OCI-LY7 (cell line): ENCODE measurements around the gene RFT1. TPM values are rescaled to one million over a fixed set of nuclear protein-coding genes. Genes with fewer than 3 reads are reported as not detected.

Source experiments
- BruUV-seq: library from RNA; stranded (reverse); fragments of 400-500 nt; replicated peaks from 2 replicates; lab custom pipeline; 2021; lab: Mats Ljungman, UMichigan
- CTCF ChIA-PET: fragments of 300-600 bp; sonication (Branson Sonifier 250); formaldehyde crosslinking; loops from one replicate; lab custom pipeline; 2022; ENCODE audit warnings: antibody characterized with exemption; ENCODE audit not compliant: unreplicated experiment; lab: Charles Lee
- POLR2A ChIA-PET: fragments of 300-600 bp; sonication (Branson Sonifier 250); formaldehyde crosslinking; loops from one replicate; lab custom pipeline; 2022; ENCODE audit warnings: antibody characterized with exemption; lab: Charles Lee
- DNase-seq: peaks from one replicate; pipeline ENCODE4 v3.0.0-alpha.2; 2015; ENCODE audit warnings: low spot score
- H2AFZ ChIP-seq: fragments of 200-600 bp; sonication (generic), shearing (Covaris generic); 2 replicates; pipeline ENCODE4 v1.6.1; 2014; ENCODE audit warnings: mild to moderate bottlenecking, antibody characterized with exemption, low read length, moderate library complexity
- H3K27ac ChIP-seq: fragments of 200-600 bp; sonication (generic); 2 replicates; pipeline ENCODE4 v1.5.1; 2014; ENCODE audit warnings: mixed run types, low read depth, mild to moderate bottlenecking, moderate library complexity, low read length, inconsistent platforms; ENCODE audit not compliant: poor library complexity, severe bottlenecking
- H3K36me3 ChIP-seq: fragments of 200-600 bp; sonication (generic); 2 replicates; pipeline ENCODE4 v1.6.1; 2014; ENCODE audit warnings: mild to moderate bottlenecking, antibody characterized with exemption, low read length, moderate library complexity, mixed read lengths; ENCODE audit not compliant: insufficient read depth
- H3K4me1 ChIP-seq: fragments of 200-600 bp; sonication (generic); 2 replicates; pipeline ENCODE4 v1.5.1; 2014; ENCODE audit warnings: mild to moderate bottlenecking, low read length; ENCODE audit not compliant: insufficient read depth, poor library complexity, severe bottlenecking
- H3K4me2 ChIP-seq: fragments of 200-600 bp; sonication (generic); 2 replicates; pipeline ENCODE4 v1.6.1; 2014; ENCODE audit warnings: mild to moderate bottlenecking, low read length
- H3K4me3 ChIP-seq: fragments of 200-600 bp; sonication (generic); 2 replicates; pipeline ENCODE4 v1.5.1; 2014; ENCODE audit warnings: mild to moderate bottlenecking, low read depth, low read length; ENCODE audit not compliant: poor library complexity, severe bottlenecking
- H3K79me2 ChIP-seq: fragments of 200-600 bp; sonication (generic); 2 replicates; pipeline ENCODE4 v1.6.1; 2016; ENCODE audit warnings: low read depth, mild to moderate bottlenecking, low read length, moderate library complexity, mixed read lengths; ENCODE audit not compliant: insufficient read depth
- H3K9me2 ChIP-seq: fragments of 200-600 bp; sonication (generic); 2 replicates; pipeline ENCODE4 v1.6.1; 2016; ENCODE audit warnings: mild to moderate bottlenecking, low read length, mixed read lengths; ENCODE audit not compliant: insufficient read depth
- H3K9me3 ChIP-seq: fragments of 200-600 bp; sonication (generic); 2 replicates; pipeline ENCODE4 v1.6.1; 2014; ENCODE audit warnings: mild to moderate bottlenecking, mixed run types, low read length, mixed read lengths
- H4K20me1 ChIP-seq: fragments of 200-600 bp; sonication (generic); 2 replicates; pipeline ENCODE4 v1.6.1; 2014; ENCODE audit warnings: mild to moderate bottlenecking, antibody characterized with exemption, low read length, moderate library complexity, mixed read lengths; ENCODE audit not compliant: insufficient read depth
- EZH2phosphoT487 ChIP-seq: fragments of 200-600 bp; sonication (generic); IDR thresholded peaks from 2 replicates; pipeline ENCODE4 v1.6.1; 2018; ENCODE audit warnings: low read depth, borderline replicate concordance, mild to moderate bottlenecking, mixed run types, antibody characterized with exemption, low read length, moderate library complexity, mixed read lengths
- intact Hi-C: fragments of 100-400 bp; cut with micrococcal nuclease; formaldehyde crosslinking; loops from one replicate; pipeline ENCODE4 v1.10.0; 2022; ENCODE audit not compliant: unreplicated experiment
- total RNA-seq, 2 experiments: library from RNA; depleted of rRNA in 1 of 2; stranded (reverse); fragments of >200 nt in 1 of 2; shearing (Covaris generic) in 1 of 2; gene quantifications; 2 replicates each; pipeline ENCODE4 v1.2.3, GENCODE V29; 2014 to 2022
- TF ChIP-seq, protein P1 (sequence below): fragments of 200-600 bp; sonication (generic); conservative IDR thresholded peaks from 2 replicates; pipeline ENCODE4 v1.5.1; 2014; ENCODE audit warnings: mild to moderate bottlenecking, antibody characterized with exemption, low read length, moderate library complexity, mixed read lengths

RFT1 gene
- total RNA-seq, 2 experiments from 2014 or later = 9.9 to 34.7 TPM

GRCh38 chr3:53145713-53146080 lies 15.5 kb upstream of the RFT1 start:
- BruUV-seq = no TSS peak
- Histone ChIP-seq H3K4me1 (peaks cover 8% of the 10 kb centered on the region), H3K36me3 (no peaks in the 10 kb centered on the region), H3K4me3 (no peak overlapping the region), H3K79me2 (no peaks in the 10 kb centered on the region), H3K9me2 (no peaks in the 10 kb centered on the region), H3K9me3 (no peaks in the 10 kb centered on the region), H3K27ac (no peak overlapping the region), H3K4me2 (no peak overlapping the region), H2AFZ (no peak overlapping the region), H4K20me1 (no peaks in the 10 kb centered on the region)
- intact Hi-C loops = no loop called here
- TF ChIP-seq EZH2phosphoT487 = no peak
- TF ChIP-seq, protein P1, sequence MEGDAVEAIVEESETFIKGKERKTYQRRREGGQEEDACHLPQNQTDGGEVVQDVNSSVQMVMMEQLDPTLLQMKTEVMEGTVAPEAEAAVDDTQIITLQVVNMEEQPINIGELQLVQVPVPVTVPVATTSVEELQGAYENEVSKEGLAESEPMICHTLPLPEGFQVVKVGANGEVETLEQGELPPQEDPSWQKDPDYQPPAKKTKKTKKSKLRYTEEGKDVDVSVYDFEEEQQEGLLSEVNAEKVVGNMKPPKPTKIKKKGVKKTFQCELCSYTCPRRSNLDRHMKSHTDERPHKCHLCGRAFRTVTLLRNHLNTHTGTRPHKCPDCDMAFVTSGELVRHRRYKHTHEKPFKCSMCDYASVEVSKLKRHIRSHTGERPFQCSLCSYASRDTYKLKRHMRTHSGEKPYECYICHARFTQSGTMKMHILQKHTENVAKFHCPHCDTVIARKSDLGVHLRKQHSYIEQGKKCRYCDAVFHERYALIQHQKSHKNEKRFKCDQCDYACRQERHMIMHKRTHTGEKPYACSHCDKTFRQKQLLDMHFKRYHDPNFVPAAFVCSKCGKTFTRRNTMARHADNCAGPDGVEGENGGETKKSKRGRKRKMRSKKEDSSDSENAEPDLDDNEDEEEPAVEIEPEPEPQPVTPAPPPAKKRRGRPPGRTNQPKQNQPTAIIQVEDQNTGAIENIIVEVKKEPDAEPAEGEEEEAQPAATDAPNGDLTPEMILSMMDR = no peak
- no peak for DNase-seq
- ChIA-PET POLR2A (no interaction called here), CTCF (interaction anchor here (1.5 kb wide), 1 partner anchor 20 kb away, joined by 5 read pairs; no protein-coding TSS in a partner anchor)

DNA sequence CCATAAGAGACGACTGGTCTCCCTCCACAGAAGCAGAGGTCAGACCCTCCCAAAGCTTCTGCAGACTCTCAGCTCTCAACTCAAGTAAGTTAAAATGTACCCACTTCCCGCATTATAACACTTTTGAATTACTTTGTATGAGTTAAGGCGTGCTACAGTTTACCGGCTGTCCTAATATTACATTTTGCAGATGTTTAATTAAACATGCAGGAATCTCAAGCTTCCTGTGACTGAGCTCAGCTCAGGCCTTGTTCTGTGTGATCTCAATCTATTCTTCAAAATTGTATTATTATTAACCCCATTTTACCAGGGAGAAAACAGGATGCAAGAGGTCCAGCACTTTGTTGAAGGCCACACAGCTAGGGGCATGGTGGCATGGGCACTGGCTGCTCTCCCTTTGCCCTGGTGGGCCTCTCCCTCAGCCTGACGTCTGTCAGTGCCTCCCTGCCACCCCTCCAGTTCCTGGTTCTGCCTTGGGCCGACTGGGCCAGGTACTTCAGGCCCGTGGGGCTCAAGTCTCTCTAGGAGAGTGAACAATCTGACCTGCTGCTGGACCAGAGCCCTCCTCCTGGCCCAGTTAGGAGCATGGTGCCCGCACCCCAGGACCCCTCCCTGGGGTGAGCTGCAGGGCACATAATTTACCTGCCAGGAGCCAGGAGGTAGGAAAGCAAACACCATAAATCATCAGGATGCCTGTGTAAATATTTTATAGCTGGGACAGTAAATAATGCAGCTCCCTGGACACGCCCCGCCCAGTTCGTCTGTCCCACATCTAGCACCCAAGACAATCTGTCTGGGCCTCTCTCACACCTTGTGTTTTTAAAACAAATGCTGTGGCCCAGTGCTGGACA lies 14.9 kb upstream of the RFT1 start:
- H3K4me1 ChIP-seq = peaks cover 12% of the 10 kb centered on the region
- H3K27ac ChIP-seq = no peak overlapping the region
- H3K4me2 ChIP-seq = no peak overlapping the region
- BruUV-seq = no TSS peak
- ChIA-PET CTCF (interaction anchor here (1.5 kb wide), 1 partner anchor 21 kb away, joined by 5 read pairs; no protein-coding TSS in a partner anchor), POLR2A (interaction anchor here (0.5 kb wide), 1 partner anchor 211 kb away, joined by 5 read pairs; no protein-coding TSS in a partner anchor)
- no peaks in the 10 kb centered on the region for H3K36me3 ChIP-seq
- TF ChIP-seq EZH2phosphoT487 = no peak
- H2AFZ ChIP-seq = no peak overlapping the region
- H3K9me2 ChIP-seq = no peaks in the 10 kb centered on the region
- no peaks in the 10 kb centered on the region for H4K20me1 ChIP-seq
- H3K9me3 ChIP-seq = no peaks in the 10 kb centered on the region
- DNase-seq = no peak
- no peak overlapping the region for H3K4me3 ChIP-seq
- intact Hi-C loops = no loop called here
- no peaks in the 10 kb centered on the region for H3K79me2 ChIP-seq

DNA sequence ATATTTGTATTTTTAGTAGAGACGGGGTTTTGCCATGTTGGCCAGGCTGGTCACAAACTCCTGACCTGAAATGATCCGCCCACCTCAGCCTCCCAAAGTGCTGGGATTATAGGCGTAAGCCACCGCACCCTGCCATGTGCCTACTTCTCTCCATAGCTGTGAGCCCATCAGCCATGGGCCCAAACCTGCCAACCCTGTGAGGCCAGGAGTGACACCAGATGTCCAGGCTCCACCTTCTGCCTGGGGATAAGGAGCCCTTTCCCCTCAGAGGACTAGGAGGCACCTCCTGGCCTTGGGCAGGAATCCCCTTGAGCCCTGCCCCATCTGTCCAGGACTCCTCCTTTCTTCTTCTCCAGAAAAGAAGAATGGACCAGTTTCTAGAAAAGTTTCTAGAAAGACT lies 14.2 kb upstream of the RFT1 start:
- no peaks in the 10 kb centered on the region for H3K36me3 ChIP-seq
- H2AFZ ChIP-seq = no peak overlapping the region
- POLR2A ChIA-PET = no interaction called here
- CTCF ChIA-PET = no interaction called here
- TF ChIP-seq, protein P1 = no peak
- TF ChIP-seq EZH2phosphoT487 = no peak
- no peaks in the 10 kb centered on the region for H4K20me1 ChIP-seq
- H3K9me3 ChIP-seq = no peaks in the 10 kb centered on the region
- intact Hi-C loops = no loop called here
- H3K27ac ChIP-seq = no peak overlapping the region
- H3K79me2 ChIP-seq = no peaks in the 10 kb centered on the region
- H3K4me2 ChIP-seq = no peak overlapping the region
- DNase-seq = no peak
- H3K9me2 ChIP-seq = no peaks in the 10 kb centered on the region
- H3K4me3 ChIP-seq = no peak overlapping the region
- peaks cover 16% of the 10 kb centered on the region for H3K4me1 ChIP-seq
- no TSS peak for BruUV-seq
